Measurements from ENCODE around the gene NUMBL. TPM values are rescaled to one million over a fixed set of nuclear protein-coding genes. Genes with fewer than 3 reads are reported as not detected.

Gene NUMBL
- 31.8 and 72.5 TPM in 2 replicates for total RNA-seq

DNA sequence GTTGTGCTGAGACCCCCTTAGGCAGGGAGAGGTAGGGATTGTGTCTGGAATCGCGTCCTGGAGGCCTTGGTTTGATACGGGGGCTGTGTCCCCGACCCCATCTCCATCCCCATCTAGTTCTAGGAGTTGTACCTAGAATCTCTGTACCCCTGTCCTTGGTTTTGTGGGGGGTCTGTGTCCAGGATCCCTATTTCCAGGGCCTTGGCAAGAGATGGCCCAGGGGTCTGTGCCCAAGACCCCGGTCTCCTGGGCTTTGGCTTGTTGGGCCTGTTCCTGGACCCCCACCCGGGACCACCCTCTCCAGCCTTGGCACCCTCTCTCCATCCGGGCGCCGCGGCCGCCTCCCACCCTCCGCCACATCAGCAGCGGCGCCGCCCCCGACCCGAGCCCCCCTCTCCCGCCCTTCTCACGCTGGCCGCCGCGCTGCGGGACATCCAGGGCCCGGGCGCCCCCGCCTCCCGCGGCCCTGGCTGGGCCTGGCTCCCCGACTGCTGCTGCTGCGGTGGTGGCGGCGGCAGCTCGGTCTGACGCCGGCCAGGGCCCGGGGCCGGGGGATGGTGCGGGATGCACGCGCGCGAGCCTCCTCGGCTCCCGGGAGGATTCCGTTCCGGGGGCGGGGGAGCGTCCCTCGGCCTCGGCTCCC lies at the start of gene NUMBL:
Gene NUMBL, minus strand, starts transcription at position 602 of the 643 bp plus-strand sequence. Its CDS starts 168 bp downstream, at position 434.

DNA sequence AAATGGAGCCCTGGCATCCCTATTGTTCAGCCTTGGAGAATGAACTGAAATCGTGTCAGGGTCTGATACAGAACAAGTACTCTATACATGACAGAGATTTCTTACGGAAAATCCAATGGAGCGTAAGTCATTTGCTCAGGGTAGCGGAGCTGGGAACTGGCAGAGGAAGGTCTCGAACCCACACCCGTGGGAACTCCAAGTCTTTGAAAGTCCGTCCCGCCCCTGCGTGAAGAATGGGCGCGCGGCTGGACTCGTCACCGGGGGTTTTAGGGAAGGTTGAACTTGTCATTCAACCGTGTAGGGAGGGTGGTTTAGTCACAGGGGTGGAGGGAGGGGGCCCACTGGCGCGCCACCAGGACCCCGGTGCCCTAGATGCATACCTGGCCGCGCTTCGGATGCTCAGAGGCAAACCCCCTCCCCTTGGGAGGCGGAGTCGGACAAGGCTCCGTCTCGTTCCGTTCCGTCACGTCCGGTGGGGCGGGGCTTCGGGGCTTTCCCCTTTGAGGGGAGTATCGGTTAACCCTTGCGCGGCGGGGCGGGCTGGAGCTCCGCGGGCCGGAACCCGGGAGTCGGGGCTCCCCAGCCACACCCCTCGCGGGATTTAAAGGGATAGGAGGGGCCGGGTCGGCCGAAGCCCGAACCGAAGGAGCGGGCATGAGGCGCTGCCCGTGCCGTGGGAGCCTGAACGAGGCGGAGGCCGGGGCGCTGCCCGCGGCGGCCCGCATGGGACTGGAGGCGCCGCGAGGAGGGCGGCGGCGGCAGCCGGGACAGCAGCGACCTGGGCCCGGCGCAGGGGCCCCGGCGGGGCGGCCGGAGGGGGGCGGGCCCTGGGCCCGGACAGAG lies 26.3 kb upstream of the NUMBL start, which contains the start of the genes COQ8B and ITPKC:
Gene COQ8B, minus strand, starts transcription at position 405 of the 843 bp plus-strand sequence. CDS start 2,254 bp downstream, outside the sequence.
Gene ITPKC, plus strand, starts transcription at position 631 of the 843 bp plus-strand sequence. Its CDS starts 24 bp downstream, at position 655.

Other genes with a start within 250 kb of the NUMBL start
- 14.7 and 20.2 TPM in 2 replicates for gene SERTAD3, start 246.3 kb downstream of the NUMBL start, total RNA-seq
- gene BLVRB, start 224.9 kb downstream of the NUMBL start, total RNA-seq, result 49.3 and 56.1 TPM in 2 replicates
- 0.30 and 0.97 TPM in 2 replicates for gene SPTBN4, start 223.7 kb downstream of the NUMBL start, total RNA-seq
- gene SHKBP1, start 113.8 kb downstream of the NUMBL start, total RNA-seq, result 24.9 and 69.7 TPM in 2 replicates
- gene LTBP4, start 89.3 kb downstream of the NUMBL start, total RNA-seq, result 24.6 and 34.0 TPM in 2 replicates
- gene COQ8B, start 26.2 kb upstream of the NUMBL start, total RNA-seq, result 30.3 and 31.4 TPM in 2 replicates
- 14.3 and 15.1 TPM in 2 replicates for gene ITPKC, start 26.5 kb upstream of the NUMBL start, total RNA-seq
- 0.59 and 1.9 TPM in 2 replicates for gene ACTMAP, start 59.8 kb upstream of the NUMBL start, total RNA-seq
- 11.9 and 29.7 TPM in 2 replicates for gene SNRPA, start 60.6 kb upstream of the NUMBL start, total RNA-seq
- not detected in 2 replicates for gene MIA, start 84.9 kb upstream of the NUMBL start, total RNA-seq
- gene RAB4B, start 87.6 kb upstream of the NUMBL start, total RNA-seq, result 9.5 and 11.1 TPM in 2 replicates
- 75.1 and 81.1 TPM in 2 replicates for gene EGLN2, start 108.5 kb upstream of the NUMBL start, total RNA-seq
- 0.30 TPM in 1 of 2 replicates, not detected in the other for gene CYP2A6, start 159.8 kb upstream of the NUMBL start, total RNA-seq
- not detected in 2 replicates for gene CYP2A7, start 191.6 kb upstream of the NUMBL start, total RNA-seq